Tibial artery (tissue), 4 donors: Measurements from ENCODE around the gene MRPL32.

ENCODE experiments used
- DNase-seq, 2 donors: peaks; one replicate each; pipeline ENCODE4 v3.0.0-alpha.2; 2019
- H3K27ac ChIP-seq, 2 donors: fragments of 200-600 bp; sonication (generic) in 1 of 2; 1 replicate in 1 of 2; 2 replicates in 1 of 2; pipeline ENCODE4 v1.5.1; 2018 to 2019; ENCODE audit warnings: mild to moderate bottlenecking in 1 of 2
- H3K27me3 ChIP-seq, 2 donors: fragments of 200-600 bp; sonication (generic) in 1 of 2; one replicate each; pipeline versions ENCODE4 v1.5.1 to v1.6.0; 2016 to 2019
- H3K36me3 ChIP-seq, 3 donors: fragments of 200-600 bp; sonication (generic) in 2 of 3; one replicate each; pipeline ENCODE4 v1.5.1; 2016 to 2019; ENCODE audit warnings: mild to moderate bottlenecking in 2 of 3
- H3K4me1 ChIP-seq, 4 donors: fragments of 200-600 bp; sonication (generic) in 2 of 4; 1 replicate in 3 of 4; 2 replicates in 1 of 4; pipeline ENCODE4 v1.5.1; 2016 to 2019
- H3K4me3 ChIP-seq, 2 donors: fragments of 200-600 bp; sonication (generic) in 1 of 2; 1 replicate in 1 of 2; 2 replicates in 1 of 2; pipeline ENCODE4 v1.5.1; 2018 to 2019; ENCODE audit warnings: mild to moderate bottlenecking in 2 of 2
- H3K9me3 ChIP-seq, 3 donors: fragments of 200-600 bp; sonication (generic) in 1 of 3; one replicate each; pipeline ENCODE4 v1.5.1; 2016 to 2019
- CTCF ChIP-seq, 2 experiments: fragments of 200-600 bp in 1 of 2; fragments of 450-650 bp in 1 of 2; IDR thresholded peaks; one replicate each; pipeline ENCODE4 v1.5.1; 2017 to 2019; ENCODE audit warnings: antibody characterized with exemption in 2 of 2, mild to moderate bottlenecking in 1 of 2, moderate library complexity in 1 of 2
- intact Hi-C: fragments of 100-400 bp; cut with DNase I; formaldehyde crosslinking; loops from one replicate; pipeline ENCODE4 v1.15.0; 2023; ENCODE audit warnings: low total_unique reads

Gene MRPL32

GRCh38 chr7:42893346-42894240, 38.6 kb upstream of the MRPL32 start:
- H3K27ac ChIP-seq = no peak overlapping the region
- intact Hi-C loops = no loop called here
- no peak for TF ChIP-seq CTCF (IDR thresholded peaks at IDR 0.05)
- H3K4me1 ChIP-seq = peaks cover 0 to 5% (median 5%) of the 10 kb centered on the region in 4 donors
- H3K36me3 ChIP-seq = no peaks in the 10 kb centered on the region
- H3K9me3 ChIP-seq = no peaks in the 10 kb centered on the region
- no peak for DNase-seq
- no peaks in the 10 kb centered on the region for H3K27me3 ChIP-seq
- no peak overlapping the region for H3K4me3 ChIP-seq

- Histone ChIP-seq H3K36me3 (no peaks in the 10 kb centered on the region), H3K27me3 (no peaks in the 10 kb centered on the region), H3K4me3 (no peak overlapping the region), H3K4me1 (no peaks in the 10 kb centered on the region), H3K27ac (no peak overlapping the region), H3K9me3 (no peaks in the 10 kb centered on the region)
- TF ChIP-seq CTCF (IDR thresholded peaks at IDR 0.05) = no peak
- DNase-seq = no peak
- intact Hi-C loops = no loop called here
Observed at GRCh38 chr7:42900842-42901241, 31.3 kb upstream of the MRPL32 start.

- intact Hi-C loops = no loop called here
- H3K27ac ChIP-seq = no peak overlapping the region
- TF ChIP-seq CTCF (IDR thresholded peaks at IDR 0.05) = no peak
- H3K4me1 ChIP-seq = no peaks in the 10 kb centered on the region
- no peak overlapping the region for H3K4me3 ChIP-seq
- H3K27me3 ChIP-seq = no peaks in the 10 kb centered on the region
- no peaks in the 10 kb centered on the region for H3K9me3 ChIP-seq
- DNase-seq = no peak
- no peaks in the 10 kb centered on the region for H3K36me3 ChIP-seq
Observed at GRCh38 chr7:42902331-42902730, 29.8 kb upstream of the MRPL32 start.

- no peaks in the 10 kb centered on the region for H3K36me3 ChIP-seq
- no peaks in the 10 kb centered on the region for H3K9me3 ChIP-seq
- no peak overlapping the region for H3K27ac ChIP-seq
- no peak for TF ChIP-seq CTCF (IDR thresholded peaks at IDR 0.05)
- H3K4me3 ChIP-seq = no peak overlapping the region
- H3K4me1 ChIP-seq = peaks cover 0 to 12% (median 7%) of the 10 kb centered on the region in 4 donors
- DNase-seq = no peak
- intact Hi-C loops = no loop called here
- H3K27me3 ChIP-seq = no peaks in the 10 kb centered on the region
Observed at GRCh38 chr7:42906181-42906580, 26.0 kb upstream of the MRPL32 start.

GRCh38 chr7:42907316-42907715, 24.9 kb upstream of the MRPL32 start:
- no peak for DNase-seq
- H3K27me3 ChIP-seq = no peaks in the 10 kb centered on the region
- H3K4me3 ChIP-seq = no peak overlapping the region
- peaks cover 0 to 15% (median 8%) of the 10 kb centered on the region in 4 donors for H3K4me1 ChIP-seq
- intact Hi-C loops = no loop called here
- no peaks in the 10 kb centered on the region for H3K36me3 ChIP-seq
- TF ChIP-seq CTCF (IDR thresholded peaks at IDR 0.05) = no peak
- H3K9me3 ChIP-seq = no peaks in the 10 kb centered on the region
- H3K27ac ChIP-seq = no peak overlapping the region
